Stomach (tissue), 4 donors: Measurements from ENCODE around the gene STN1.

ENCODE experiments used
- CTCF ChIP-seq, 7 experiments: fragments of 450-650 bp in 4 of 7; fragments of 200-600 bp in 3 of 7; sonication (generic) in 3 of 7; IDR thresholded peaks; one replicate each; pipeline ENCODE4 v1.5.1; 2016 to 2019; ENCODE audit warnings: antibody characterized with exemption in 7 of 7, control low read depth in 2 of 7, mild to moderate bottlenecking in 1 of 7
- EP300 ChIP-seq: sonication (generic); formaldehyde crosslinking; IDR thresholded peaks from one replicate; pipeline ENCODE4 v1.6.1; 2017; ENCODE audit warnings: antibody characterized with exemption

GRCh38 chr10:103930881-103931280, 12.9 kb upstream of the STN1 start:
- TF ChIP-seq EP300, result no peak
- TF ChIP-seq CTCF (IDR thresholded peaks at IDR 0.05), result no peak
